Subcutaneous adipose tissue (tissue), 4 donors: ENCODE results near the gene MAP7D1. TPM values are rescaled to one million over a fixed set of nuclear protein-coding genes. Genes with fewer than 3 reads are reported as not detected.

Experiments used
- CTCF ChIP-seq: fragments of 450-650 bp; IDR thresholded peaks from one replicate; pipeline ENCODE4 v1.5.1; 2016; ENCODE audit warnings: low read depth, mild to moderate bottlenecking, control low read depth, antibody characterized with exemption, moderate library complexity
- total RNA-seq, 4 donors: library from RNA; depleted of rRNA; stranded (reverse); fragments of >200 nt; gene quantifications; one replicate each; pipeline ENCODE4 v1.1.0, GENCODE V29; 2016

Gene MAP7D1
- total RNA-seq, 4 donors from 2014 or later, result 73.1 to 227 (median 77.9) TPM

GRCh38 chr1:36183309-36183856 is 27.4 kb downstream of the MAP7D1 start:
- no peak for TF ChIP-seq CTCF

- TF ChIP-seq CTCF, result no peak
Measured at GRCh38 chr1:36187800-36188593, 32.0 kb downstream of the MAP7D1 start.

GRCh38 chr1:36198641-36199040 is 42.7 kb downstream of the MAP7D1 start:
- no peak for TF ChIP-seq CTCF

- TF ChIP-seq CTCF, result no peak
Measured at GRCh38 chr1:36199934-36200741, 44.2 kb downstream of the MAP7D1 start.

GRCh38 chr1:36203027-36203553 is 47.1 kb downstream of the MAP7D1 start:
- TF ChIP-seq CTCF, result no peak

GRCh38 chr1:36203554-36204346 is 47.8 kb downstream of the MAP7D1 start:
- no peak for TF ChIP-seq CTCF
